GM21619 (cell line): ENCODE results near the gene ERC1.
"Not testable (repeated sequence)": the region's sequence is repeated elsewhere in the genome, so short reads cannot be mapped to it uniquely, and the experiment has no call there.

Experiments
- ATAC-seq: cut with Tn5 transposase; IDR thresholded peaks from one replicate; pipeline ENCODE4 v1.9.1; 2021; ENCODE audit not compliant: unreplicated experiment

ERC1 gene

GRCh38 chr12:1020389-1020788 is 29.4 kb downstream of the ERC1 start:
- no peak for ATAC-seq

GRCh38 chr12:1022032-1022970 is 31.3 kb downstream of the ERC1 start:
- ATAC-seq = no peak

GRCh38 chr12:1030779-1031178 is 39.8 kb downstream of the ERC1 start:
- no peak for ATAC-seq

- ATAC-seq = no peak
Observed at GRCh38 chr12:1034243-1034642, 43.2 kb downstream of the ERC1 start.

- no peak for ATAC-seq
Observed at GRCh38 chr12:1034751-1035457, 43.9 kb downstream of the ERC1 start.

GRCh38 chr12:1041478-1041877 is 50.5 kb downstream of the ERC1 start:
- ATAC-seq = no peak

GRCh38 chr12:1044199-1044598 is 53.2 kb downstream of the ERC1 start:
- ATAC-seq = no peak

GRCh38 chr12:1044696-1045095 is 53.7 kb downstream of the ERC1 start:
- no peak for ATAC-seq

- no peak for ATAC-seq
Observed at GRCh38 chr12:1046727-1047126, 55.7 kb downstream of the ERC1 start.

- no peak for ATAC-seq
Observed at GRCh38 chr12:1047898-1048660, 57.1 kb downstream of the ERC1 start.

- ATAC-seq = no peak
Observed at GRCh38 chr12:1050059-1050707, 59.2 kb downstream of the ERC1 start.

GRCh38 chr12:1051672-1052071 is 60.6 kb downstream of the ERC1 start:
- ATAC-seq = not testable (repeated sequence)

- ATAC-seq = no peak
Observed at GRCh38 chr12:1053690-1054089, 62.7 kb downstream of the ERC1 start.

- no peak for ATAC-seq
Observed at GRCh38 chr12:1054117-1054870, 63.3 kb downstream of the ERC1 start.

- ATAC-seq = no peak
Observed at GRCh38 chr12:1056390-1056789, 65.4 kb downstream of the ERC1 start.

- ATAC-seq = no peak
Observed at GRCh38 chr12:1058423-1058822, 67.4 kb downstream of the ERC1 start.

- no peak for ATAC-seq
Observed at GRCh38 chr12:1059162-1059561, 68.1 kb downstream of the ERC1 start.

GRCh38 chr12:1063852-1064251 is 72.8 kb downstream of the ERC1 start:
- no peak for ATAC-seq

GRCh38 chr12:1064317-1064716 is 73.3 kb downstream of the ERC1 start:
- no peak for ATAC-seq

GRCh38 chr12:1065629-1066028 is 74.6 kb downstream of the ERC1 start:
- ATAC-seq = no peak
